Measurements from ENCODE around the gene CDC42BPA.

Gene CDC42BPA

DNA sequence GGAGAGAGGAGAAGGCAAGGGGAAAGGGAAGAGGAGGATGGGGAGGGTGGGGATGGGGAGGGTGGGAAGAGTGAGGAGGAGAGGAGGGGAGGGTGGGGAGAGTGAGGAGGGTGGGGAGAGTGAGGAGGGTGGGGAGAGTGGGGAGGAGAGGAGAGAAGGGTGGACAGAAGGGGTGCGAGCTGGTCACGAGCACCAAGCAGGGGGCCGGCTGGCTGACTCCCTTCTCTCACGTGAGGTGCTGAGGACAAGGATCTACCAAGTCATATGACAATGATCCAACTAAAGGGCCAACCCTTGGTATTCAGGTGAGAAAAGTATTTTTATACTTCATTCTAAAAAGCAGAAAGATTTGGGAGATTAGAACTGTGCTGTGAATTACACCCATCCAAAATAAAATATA lies 326.4 kb downstream of the CDC42BPA start:
- no peak overlapping the region for H3K4me3 Mint-ChIP-seq
- peaks cover 12% of the 10 kb centered on the region for H3K36me3 Mint-ChIP-seq (ENCODE audit: low read depth)
- no peak overlapping the region for H3K27ac Mint-ChIP-seq
- no peaks in the 10 kb centered on the region for H3K9me3 Mint-ChIP-seq
- TF ChIP-seq CTCF (IDR thresholded peaks at IDR 0.05; ENCODE audit: unreplicated experiment in 3 of 3), result no peak
- no peaks in the 10 kb centered on the region for H3K27me3 Mint-ChIP-seq (ENCODE audit: low read depth)
- H3K4me1 Mint-ChIP-seq, result peaks cover 25% of the 10 kb centered on the region

DNA sequence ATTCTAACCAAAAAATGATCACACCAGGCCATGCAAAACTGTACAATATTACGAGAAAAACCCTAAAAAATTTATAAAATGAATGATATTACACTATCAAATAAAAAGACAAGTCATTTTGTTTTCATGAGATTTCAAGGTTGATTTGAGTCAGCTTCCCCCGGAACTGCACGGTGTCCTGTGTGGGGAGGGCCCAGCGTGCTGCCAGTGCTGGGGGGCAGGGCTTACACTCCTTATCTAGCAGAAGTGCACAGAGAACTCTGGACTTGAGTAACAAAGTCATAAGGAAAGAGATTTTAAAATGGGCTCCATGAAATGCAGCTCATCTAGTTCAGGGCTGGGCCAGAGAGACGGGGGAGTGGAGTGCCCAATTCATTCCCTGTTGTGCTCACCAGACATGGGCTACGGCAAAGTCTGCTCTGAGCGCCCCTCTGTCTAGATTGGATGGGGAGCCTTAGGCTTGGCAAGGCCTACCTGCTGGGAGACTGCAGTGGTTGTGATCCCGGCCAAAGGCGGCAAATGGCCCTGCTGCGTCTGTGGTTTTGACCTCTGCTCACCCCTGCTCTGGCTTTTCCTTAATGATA lies 328.1 kb downstream of the CDC42BPA start:
- no peak for TF ChIP-seq CTCF (IDR thresholded peaks at IDR 0.05; ENCODE audit: unreplicated experiment in 3 of 3)
- H3K4me1 Mint-ChIP-seq, result peaks cover 31% of the 10 kb centered on the region
- no peaks in the 10 kb centered on the region for H3K9me3 Mint-ChIP-seq
- no peak overlapping the region for H3K4me3 Mint-ChIP-seq
- H3K27me3 Mint-ChIP-seq (ENCODE audit: low read depth), result no peaks in the 10 kb centered on the region
- no peak overlapping the region for H3K27ac Mint-ChIP-seq
- H3K36me3 Mint-ChIP-seq (ENCODE audit: low read depth), result peaks cover 21% of the 10 kb centered on the region

DNA sequence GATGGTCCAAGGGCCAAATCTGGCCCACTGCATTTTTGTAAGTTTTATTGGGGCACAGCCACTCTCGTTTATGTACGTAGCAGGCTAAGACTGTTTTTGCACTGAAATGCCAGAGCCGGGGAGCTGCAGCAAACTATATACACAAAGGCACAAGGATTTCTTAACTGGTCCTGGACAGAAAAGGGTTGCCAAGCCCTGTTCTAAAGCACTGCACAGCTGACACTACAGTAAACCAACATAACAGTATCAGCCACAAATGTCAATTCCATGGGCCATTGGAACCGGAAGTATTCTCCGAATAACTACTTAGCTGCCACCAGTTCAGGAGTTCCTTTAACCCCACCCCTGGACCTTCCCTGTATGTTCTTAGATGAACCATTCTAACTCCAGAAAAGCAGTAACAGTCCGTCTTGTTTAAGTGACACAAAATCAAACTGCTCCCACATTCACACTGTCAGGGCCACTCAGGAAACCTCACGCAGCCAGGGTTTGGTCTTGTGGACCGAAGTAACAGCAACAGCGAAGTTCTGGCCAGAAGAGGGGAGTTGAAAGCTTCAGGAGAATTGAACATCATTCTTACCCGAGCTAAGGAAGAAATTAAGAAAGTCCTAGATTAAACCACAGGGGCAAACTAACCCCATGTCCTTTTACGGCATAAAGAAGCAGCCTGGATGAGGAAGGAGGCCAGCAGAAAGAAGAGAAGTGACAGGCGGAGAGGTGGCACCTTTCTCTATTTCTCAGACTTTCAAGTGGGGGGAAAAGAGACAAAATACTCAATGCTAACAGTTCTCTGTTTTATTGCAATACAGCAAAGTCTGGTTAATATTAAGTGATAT lies 329.0 kb downstream of the CDC42BPA start:
- Mint-ChIP-seq H3K4me3 (no peak overlapping the region), H3K4me1 (peaks cover 23% of the 10 kb centered on the region), H3K27me3 (ENCODE audit: low read depth) (no peaks in the 10 kb centered on the region), H3K27ac (peak overlapping the region in 1 of 3 experiments; percentile 55), H3K9me3 (no peaks in the 10 kb centered on the region), H3K36me3 (ENCODE audit: low read depth) (peaks cover 21% of the 10 kb centered on the region)
- TF ChIP-seq CTCF (IDR thresholded peaks at IDR 0.05; ENCODE audit: unreplicated experiment in 3 of 3), result no peak

GRCh38 chr1:226988334-226988666 lies 330.0 kb downstream of the CDC42BPA start:
- H3K27me3 Mint-ChIP-seq (ENCODE audit: low read depth), result no peaks in the 10 kb centered on the region
- H3K4me3 Mint-ChIP-seq, result no peak overlapping the region
- no peak for TF ChIP-seq CTCF (IDR thresholded peaks at IDR 0.05; ENCODE audit: unreplicated experiment in 3 of 3)
- H3K9me3 Mint-ChIP-seq, result no peaks in the 10 kb centered on the region
- H3K4me1 Mint-ChIP-seq, result peaks cover 17% of the 10 kb centered on the region
- H3K27ac Mint-ChIP-seq, result no peak overlapping the region
- peaks cover 21% of the 10 kb centered on the region for H3K36me3 Mint-ChIP-seq (ENCODE audit: low read depth)

- H3K4me3 Mint-ChIP-seq, result no peak overlapping the region
- H3K27me3 Mint-ChIP-seq (ENCODE audit: low read depth), result no peaks in the 10 kb centered on the region
- TF ChIP-seq CTCF (IDR thresholded peaks at IDR 0.05; ENCODE audit: unreplicated experiment in 3 of 3), result no peak
- peaks cover 21% of the 10 kb centered on the region for H3K36me3 Mint-ChIP-seq (ENCODE audit: low read depth)
- H3K9me3 Mint-ChIP-seq, result no peaks in the 10 kb centered on the region
- peaks cover 17% of the 10 kb centered on the region for H3K4me1 Mint-ChIP-seq
- H3K27ac Mint-ChIP-seq, result no peak overlapping the region
These were observed 330.5 kb downstream of the CDC42BPA start for GRCh38 chr1:226987623-226988333.
